NCI-H2196 treated with DMSO at 0.1 percent for 48 hours (cell line): ENCODE results near the gene RPS6KA2.

ENCODE experiments used
- DNase-seq: peaks from one replicate; lab custom pipeline; 2025; ENCODE audit not compliant: unreplicated experiment; lab: John Stamatoyannopoulos, UW

The RPS6KA2 gene

GRCh38 chr6:166578536-166579236, 48.4 kb downstream of the RPS6KA2 start:
- no peak for DNase-seq

- DNase-seq = no peak
These were observed 51.8 kb downstream of the RPS6KA2 start for GRCh38 chr6:166575205-166575604.

GRCh38 chr6:166573511-166574216, 53.4 kb downstream of the RPS6KA2 start:
- DNase-seq = no peak

- DNase-seq = no peak
These were observed 54.4 kb downstream of the RPS6KA2 start for GRCh38 chr6:166572370-166573261.

GRCh38 chr6:166570929-166571713, 55.9 kb downstream of the RPS6KA2 start:
- DNase-seq = no peak

- no peak for DNase-seq
These were observed 57.8 kb downstream of the RPS6KA2 start for GRCh38 chr6:166569206-166569605.

- no peak for DNase-seq
These were observed 59.2 kb downstream of the RPS6KA2 start for GRCh38 chr6:166567813-166568212.

- no peak for DNase-seq
These were observed 59.9 kb downstream of the RPS6KA2 start for GRCh38 chr6:166567107-166567506.

GRCh38 chr6:166566026-166567011, 60.7 kb downstream of the RPS6KA2 start:
- DNase-seq = no peak

GRCh38 chr6:166565084-166565967, 61.7 kb downstream of the RPS6KA2 start:
- DNase-seq = no peak

- DNase-seq = no peak
These were observed 63.2 kb downstream of the RPS6KA2 start for GRCh38 chr6:166563805-166564204.

- DNase-seq = no peak
These were observed 63.9 kb downstream of the RPS6KA2 start for GRCh38 chr6:166563200-166563599.

GRCh38 chr6:166562726-166563125, 64.3 kb downstream of the RPS6KA2 start:
- DNase-seq = no peak

- DNase-seq = no peak
These were observed 65.2 kb downstream of the RPS6KA2 start for GRCh38 chr6:166561771-166562359.

GRCh38 chr6:166560222-166560621, 66.8 kb downstream of the RPS6KA2 start:
- no peak for DNase-seq

GRCh38 chr6:166559662-166560061, 67.4 kb downstream of the RPS6KA2 start:
- DNase-seq = no peak

- DNase-seq = no peak
These were observed 67.8 kb downstream of the RPS6KA2 start for GRCh38 chr6:166559211-166559610.
